Thymus (tissue), 11 donors: ENCODE measurements around the gene MEFV. TPM values are rescaled to one million over a fixed set of nuclear protein-coding genes. Genes with fewer than 3 reads are reported as not detected.
"Not testable (repeated sequence)": the region's sequence is repeated elsewhere in the genome, so short reads cannot be mapped to it uniquely, and the experiment has no call there.

Source experiments
- DNase-seq, 9 donors: peaks; one replicate each; pipeline ENCODE4 v3.0.0-alpha.2; 2013; ENCODE audit warnings: low spot score in 9 of 9, low read depth in 6 of 9, missing footprints in 1 of 9
- H3K27ac ChIP-seq, 2 donors: one replicate each; pipeline ENCODE4 v1.5.1; 2013; ENCODE audit warnings: control low read depth in 1 of 2, low read depth in 1 of 2, low read length in 1 of 2, mild to moderate bottlenecking in 1 of 2, moderate library complexity in 1 of 2
- H3K27me3 ChIP-seq, 2 donors: one replicate each; pipeline ENCODE4 v1.5.1; 2013; ENCODE audit warnings: low read length in 1 of 2; ENCODE audit not compliant: control insufficient read depth in 2 of 2, insufficient read depth in 1 of 2
- H3K36me3 ChIP-seq, 2 donors: one replicate each; pipeline ENCODE4 v1.5.1; 2013; ENCODE audit warnings: low read length in 1 of 2, mild to moderate bottlenecking in 1 of 2, moderate library complexity in 1 of 2; ENCODE audit not compliant: control insufficient read depth in 2 of 2, insufficient read depth in 2 of 2
- H3K4me1 ChIP-seq, 2 donors: one replicate each; pipeline ENCODE4 v1.5.1; 2013; ENCODE audit warnings: low read length in 2 of 2; ENCODE audit not compliant: control insufficient read depth in 2 of 2, insufficient read depth in 2 of 2
- H3K4me3 ChIP-seq, 2 donors: one replicate each; pipeline ENCODE4 v1.5.1; 2013; ENCODE audit warnings: low read length in 2 of 2, control low read depth in 1 of 2, mild to moderate bottlenecking in 1 of 2
- H3K9me3 ChIP-seq, 2 donors: one replicate each; pipeline ENCODE4 v1.5.1; 2013; ENCODE audit warnings: low read length in 1 of 2, mild to moderate bottlenecking in 1 of 2; ENCODE audit not compliant: control insufficient read depth in 2 of 2, insufficient read depth in 1 of 2
- WGBS: extraction: QIAGEN DNeasy Blood & Tissue Kit; methylation state at CpG from one replicate; pipeline ENCODE4 v1.1.7; 2013; 5-methylcytosine and 5-hydroxymethylcytosine counted together
- polyA plus RNA-seq: library from polyadenylated mRNA; stranded (reverse); fragments of 200-250 nt; gene quantifications from one replicate; pipeline ENCODE4 v1.2.3, GENCODE V29; 2013
- total RNA-seq: library from RNA; stranded (reverse); fragments of 120-200 nt; gene quantifications from one replicate; pipeline ENCODE4 v1.2.4, GENCODE V29; 2013
- donor health status: healthy.

MEFV gene
- total and polyA plus RNA-seq, 2 donors = 0.52 to 0.80 TPM

DNA sequence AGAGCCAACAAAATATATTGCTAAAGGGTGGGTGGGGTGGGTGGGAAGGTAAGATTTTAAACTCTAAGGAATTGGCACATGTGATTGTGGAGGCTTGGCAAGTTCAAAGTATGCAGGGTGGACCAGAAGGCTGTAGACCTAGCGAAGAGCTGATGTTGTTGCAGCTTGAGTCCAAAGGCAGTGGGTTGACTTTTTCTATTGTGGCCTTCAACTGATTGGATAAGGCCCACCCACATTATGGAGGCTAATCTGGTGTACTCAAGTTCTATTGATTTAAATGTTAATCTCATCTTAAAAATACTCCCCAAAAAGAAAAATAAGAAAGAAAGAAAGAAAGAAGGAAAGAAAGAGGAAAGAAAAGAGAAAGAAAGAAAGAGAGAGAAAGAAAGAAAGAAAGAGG lies 43.9 kb downstream of the MEFV start:
- Histone ChIP-seq H3K9me3 (peaks cover 0 to 9% of the 10 kb centered on the region in 2 donors), H3K4me1 (peaks cover 4 to 9% of the 10 kb centered on the region in 2 donors), H3K4me3 (no peak overlapping the region), H3K27me3 (no peaks in the 10 kb centered on the region), H3K36me3 (no peaks in the 10 kb centered on the region), H3K27ac (no peak overlapping the region)
- whole genome bisulfite sequencing = 39% methylated on average over 1 of the region's 1 CpG
- no peak for DNase-seq

DNA sequence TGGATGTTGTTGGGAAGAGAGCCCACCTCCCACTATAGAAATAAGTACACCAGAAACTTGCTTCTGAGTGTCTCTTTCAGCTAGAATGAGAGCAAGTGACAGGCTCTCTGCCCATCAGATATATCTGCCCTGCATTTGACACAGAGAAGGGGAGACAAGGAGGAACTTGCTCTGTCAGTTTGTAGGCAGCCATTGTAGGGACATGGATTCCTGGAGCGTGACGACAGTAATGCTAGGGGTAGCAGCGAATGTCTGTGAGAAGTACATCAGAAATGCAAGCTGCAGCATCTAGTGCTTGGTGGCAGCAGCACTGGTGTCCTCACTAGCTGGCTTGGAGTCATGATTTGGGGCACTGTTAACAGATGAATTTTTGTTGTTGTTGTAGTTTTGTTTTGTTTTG lies 44.4 kb downstream of the MEFV start:
- H3K27me3 ChIP-seq = no peaks in the 10 kb centered on the region
- WGBS = 95% methylated on average over 3 of the region's 3 CpGs

DNA sequence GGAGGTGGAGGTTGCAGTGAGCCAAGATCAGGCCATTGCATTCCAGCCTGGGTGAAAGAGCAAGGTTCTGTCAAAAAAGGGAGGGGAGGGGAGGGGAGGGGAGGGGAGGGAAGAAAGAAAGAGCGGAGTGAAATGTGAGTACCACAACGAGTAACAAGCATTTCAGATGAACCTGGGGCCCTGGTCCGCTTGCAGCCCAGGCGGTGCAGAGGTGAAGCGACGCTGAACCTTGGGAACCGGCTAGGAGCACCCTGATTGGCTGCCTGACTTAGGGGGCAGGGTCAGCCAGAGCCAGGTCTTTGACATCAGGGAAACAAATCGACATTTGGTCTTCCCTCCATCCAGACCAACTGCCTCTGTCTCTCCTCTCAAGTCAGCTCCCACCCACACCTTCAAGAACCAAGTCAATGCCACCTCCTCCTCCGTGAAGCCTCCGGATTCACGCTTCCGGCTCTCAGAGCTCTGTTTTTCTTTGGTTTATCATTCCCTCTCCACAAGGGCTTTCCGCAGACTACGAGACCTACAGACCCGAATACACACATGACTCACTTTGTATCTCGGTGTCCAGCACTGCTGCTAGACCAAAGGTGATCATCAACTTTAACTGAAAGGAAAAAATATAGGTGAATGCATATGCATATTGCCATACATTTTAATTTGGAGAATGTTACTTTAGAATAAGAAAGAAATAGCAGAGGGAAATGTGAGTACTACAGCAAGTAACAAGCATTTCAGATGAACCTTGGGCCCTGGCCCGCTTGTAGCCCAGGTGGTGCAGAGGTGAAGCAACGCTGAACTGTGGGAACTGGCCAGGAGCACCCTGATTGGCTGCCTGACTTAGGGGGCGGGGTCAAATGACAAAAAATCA lies 49.1 kb downstream of the MEFV start:
- DNase-seq = no peak
- Histone ChIP-seq H3K4me3 (no peak overlapping the region), H3K9me3 (peaks cover 0 to 27% of the 10 kb centered on the region in 2 donors), H3K27me3 (no peaks in the 10 kb centered on the region), H3K36me3 (no peaks in the 10 kb centered on the region), H3K4me1 (no peaks in the 10 kb centered on the region), H3K27ac (no peak overlapping the region)
- WGBS = 82% methylated on average over 19 of the region's 19 CpGs

More for the DNA sequence above, 44.4 kb downstream of the MEFV start:
- Histone ChIP-seq H3K4me1 (peaks cover 4 to 9% of the 10 kb centered on the region in 2 donors), H3K4me3 (no peak overlapping the region), H3K36me3 (no peaks in the 10 kb centered on the region), H3K27ac (no peak overlapping the region), H3K9me3 (peaks cover 0 to 14% of the 10 kb centered on the region in 2 donors)
- DNase-seq = no peak

DNA sequence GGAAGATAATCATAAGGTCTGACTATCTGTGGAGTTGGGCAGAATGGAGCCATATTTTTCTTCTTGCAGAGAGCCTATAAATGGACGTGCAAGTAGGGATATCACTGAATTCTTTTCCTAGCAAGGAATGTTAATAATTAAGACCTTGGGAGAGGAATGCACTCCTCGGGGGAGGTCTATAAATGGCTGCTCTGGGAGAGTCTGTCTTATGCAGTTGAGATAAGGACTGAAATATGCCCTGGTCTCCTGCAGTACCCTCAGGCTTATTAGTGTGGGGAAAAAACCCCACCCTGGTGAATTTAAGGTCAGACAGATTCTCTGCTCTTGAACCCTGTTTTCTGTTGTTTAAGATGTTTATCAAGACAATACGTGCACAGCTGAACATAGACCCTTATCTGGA lies 50.5 kb downstream of the MEFV start:
- 72% methylated on average over 3 of the region's 3 CpGs for WGBS
- not testable (repeated sequence) for H3K4me3 ChIP-seq, H3K27me3 ChIP-seq, H3K36me3 ChIP-seq, DNase-seq, H3K27ac ChIP-seq, H3K4me1 ChIP-seq
- peaks cover 0 to 27% of the 10 kb centered on the region in 2 donors for H3K9me3 ChIP-seq

DNA sequence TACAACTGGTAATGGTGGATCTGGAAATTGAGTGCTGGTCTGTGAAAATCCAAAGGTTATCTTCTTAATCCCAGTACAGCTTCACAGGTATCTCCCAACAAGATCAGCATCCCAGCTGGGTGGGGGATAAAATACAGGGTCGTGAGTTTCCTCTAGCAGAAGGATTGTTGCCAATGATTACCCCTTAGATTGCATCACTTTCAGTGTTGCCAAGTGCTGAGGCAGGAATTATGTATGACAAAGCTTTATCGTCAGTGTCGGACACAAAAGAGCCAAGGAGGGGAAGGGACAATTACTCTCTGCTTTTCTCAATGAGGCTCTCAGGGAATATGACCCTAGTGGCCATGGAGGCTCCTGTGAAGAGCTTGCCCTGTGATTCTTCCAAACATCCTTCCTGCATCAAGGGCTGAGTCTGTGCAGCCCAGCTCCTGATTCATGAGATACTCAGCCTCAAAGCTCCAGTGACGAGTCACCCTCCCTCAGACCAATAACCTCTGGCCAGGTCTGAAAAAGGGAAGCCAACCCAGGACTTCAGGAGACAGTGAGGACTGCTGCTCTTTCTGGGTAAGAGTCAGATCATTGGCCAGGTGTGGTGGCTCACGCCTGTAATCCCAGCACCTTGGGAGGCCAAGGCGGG lies 53.4 kb downstream of the MEFV start:
- no peak for DNase-seq
- Histone ChIP-seq H3K9me3 (peaks cover 0 to 18% of the 10 kb centered on the region in 2 donors), H3K36me3 (no peaks in the 10 kb centered on the region), H3K27ac (no peak overlapping the region), H3K27me3 (peaks cover 0 to 9% of the 10 kb centered on the region in 2 donors), H3K4me3 (no peak overlapping the region), H3K4me1 (no peaks in the 10 kb centered on the region)
- WGBS = 78% methylated on average over 6 of the region's 6 CpGs

DNA sequence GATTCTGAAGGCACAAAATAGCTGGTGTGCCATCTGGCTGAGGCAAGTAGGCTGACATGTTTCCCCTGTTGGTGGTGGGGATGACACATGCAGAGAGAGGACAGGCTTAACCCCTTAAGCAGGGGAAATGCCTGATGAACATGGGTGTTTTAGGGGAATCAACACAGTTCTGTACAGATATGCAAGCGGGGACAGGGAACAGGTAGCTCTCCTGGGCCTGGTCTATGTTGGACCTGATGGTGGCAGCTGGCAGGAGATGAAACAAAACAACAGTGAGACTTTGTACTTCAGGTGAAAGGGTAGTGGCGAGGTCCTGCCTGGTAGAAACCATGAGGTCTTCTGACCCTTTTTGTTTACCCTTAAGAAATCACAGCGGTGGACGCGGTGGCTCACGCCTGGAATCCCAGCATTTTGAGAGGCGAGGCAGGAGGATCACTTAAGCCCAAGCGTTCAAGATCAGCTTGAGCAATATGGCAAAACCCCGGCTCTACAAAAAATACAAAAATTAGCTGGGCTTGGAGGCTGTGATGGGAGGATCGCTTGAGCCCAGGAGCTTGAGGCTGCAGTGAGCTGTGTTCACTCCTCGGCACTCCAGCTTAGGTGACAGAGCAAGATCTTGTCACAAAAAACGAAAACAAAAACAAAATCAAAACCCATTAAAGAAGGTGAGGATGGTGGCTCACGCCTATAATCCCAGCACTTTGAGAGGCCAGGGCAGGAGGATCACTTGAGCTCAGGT lies 57.9 kb downstream of the MEFV start:
- 84% methylated on average over 13 of the region's 13 CpGs for WGBS

DNA sequence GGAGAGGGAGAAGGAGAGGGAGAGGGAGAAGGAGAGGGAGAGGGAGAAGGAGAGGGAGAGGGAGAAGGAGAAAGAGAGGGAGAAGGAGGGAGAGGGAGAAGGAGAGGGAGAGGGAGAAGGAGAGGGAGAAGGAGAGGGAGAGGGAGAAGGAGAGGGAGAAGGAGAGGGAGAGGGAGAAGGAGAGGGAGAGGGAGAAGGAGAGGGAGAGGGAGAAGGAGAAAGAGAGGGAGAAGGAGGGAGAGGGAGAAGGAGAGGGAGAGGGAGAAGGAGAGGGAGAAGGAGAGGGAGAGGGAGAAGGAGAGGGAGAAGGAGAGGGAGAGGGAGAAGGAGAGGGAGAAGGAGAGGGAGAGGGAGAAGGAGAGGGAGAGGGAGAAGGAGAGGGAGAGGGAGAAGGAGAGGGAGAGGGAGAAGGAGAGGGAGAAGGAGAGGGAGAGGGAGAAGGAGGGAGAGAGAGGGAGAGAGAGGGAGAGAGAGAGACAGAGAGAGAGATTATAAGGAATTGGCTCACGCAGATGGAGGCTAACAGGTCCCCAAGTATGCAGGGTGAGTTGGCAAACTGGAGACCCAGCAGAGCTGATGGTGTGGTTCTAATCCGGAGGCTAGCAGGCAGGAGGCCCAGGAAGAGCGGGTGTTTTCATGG lies 58.6 kb downstream of the MEFV start:
- not testable (repeated sequence) for DNase-seq, H3K27ac ChIP-seq, H3K36me3 ChIP-seq, H3K4me1 ChIP-seq, H3K4me3 ChIP-seq
- peaks cover 14 to 47% of the 10 kb centered on the region in 2 donors for H3K27me3 ChIP-seq
- H3K9me3 ChIP-seq = peaks cover 2 to 13% of the 10 kb centered on the region in 2 donors
- 83% methylated on average over 3 of the region's 3 CpGs for WGBS

More for the DNA sequence above, 57.9 kb downstream of the MEFV start:
- Histone ChIP-seq H3K27me3 (peaks cover 8 to 40% of the 10 kb centered on the region in 2 donors), H3K36me3 (no peaks in the 10 kb centered on the region), H3K27ac (no peak overlapping the region), H3K4me1 (no peaks in the 10 kb centered on the region), H3K4me3 (no peak overlapping the region), H3K9me3 (peaks cover 0 to 6% of the 10 kb centered on the region in 2 donors)
- no peak for DNase-seq

DNA sequence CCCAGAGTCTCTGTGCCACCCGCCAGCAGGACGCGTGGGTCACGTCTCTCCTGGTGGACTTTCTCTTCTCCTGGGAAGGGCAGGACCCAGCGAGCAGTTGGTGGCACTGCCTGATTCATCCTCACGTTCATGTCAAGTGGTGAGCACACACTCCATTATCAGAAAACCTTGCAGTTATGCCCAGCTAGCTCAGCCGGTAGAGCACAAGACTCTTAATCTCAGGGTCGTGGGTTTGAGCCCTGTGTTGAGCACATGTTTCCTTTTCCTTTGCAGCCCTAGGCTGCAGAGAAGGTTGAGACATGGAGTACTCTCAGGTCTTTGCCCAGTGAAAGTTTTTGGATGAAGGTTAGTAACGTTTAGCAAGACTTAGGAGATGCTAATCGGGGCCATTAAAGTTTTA lies 60.5 kb downstream of the MEFV start:
- 75% methylated on average over 10 of the region's 10 CpGs for WGBS
- no peaks in the 10 kb centered on the region for H3K4me1 ChIP-seq
- H3K27me3 ChIP-seq = peaks cover 30 to 66% of the 10 kb centered on the region in 2 donors
- no peak overlapping the region for H3K27ac ChIP-seq
- no peak overlapping the region for H3K4me3 ChIP-seq
- no peak for DNase-seq
- peaks cover 3 to 23% of the 10 kb centered on the region in 2 donors for H3K9me3 ChIP-seq
- no peaks in the 10 kb centered on the region for H3K36me3 ChIP-seq
